Measurements from ENCODE around the gene PAEP. TPM values are rescaled to one million over a fixed set of nuclear protein-coding genes. Genes with fewer than 3 reads are reported as not detected.

Gene PAEP
- total RNA-seq, 4 donors from 2014 or later: not detected

DNA sequence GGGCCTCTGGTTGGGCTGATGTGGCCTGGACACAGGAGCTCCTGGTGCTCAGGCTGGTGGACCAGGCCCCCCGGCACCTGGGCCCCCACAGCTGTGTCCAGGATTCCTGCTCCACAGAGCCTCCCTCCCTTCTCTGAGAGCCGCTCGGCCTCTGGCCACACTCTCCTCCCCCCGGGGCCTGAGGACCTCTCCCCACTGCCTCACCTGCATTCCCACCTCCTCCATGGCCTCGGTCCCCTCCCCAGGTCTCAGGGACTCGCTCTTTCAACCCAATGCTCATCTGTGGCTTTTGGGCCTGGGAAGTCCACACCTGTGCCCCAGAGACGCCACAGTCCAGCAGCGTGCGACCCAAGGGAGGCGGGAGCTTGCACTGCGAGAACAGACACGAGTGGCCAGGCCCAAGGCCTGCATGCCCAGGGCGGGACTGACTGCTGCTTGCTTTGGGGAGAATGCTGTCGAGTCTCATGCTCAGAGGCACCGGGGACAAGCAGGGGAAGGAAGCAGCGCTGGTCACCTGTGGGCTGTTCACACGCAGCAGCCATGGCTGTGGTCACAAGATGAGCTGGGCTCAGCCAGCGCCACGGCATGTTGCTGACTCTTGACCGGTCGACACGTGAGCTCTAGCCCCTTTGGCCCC, 14.6 kb downstream of the PAEP start:
- Histone ChIP-seq H3K36me3 (no peaks in the 10 kb centered on the region), H3K27ac (no peak overlapping the region), H3K4me1 (no peaks in the 10 kb centered on the region), H3K27me3 (no peaks in the 10 kb centered on the region), H3K9me3 (no peaks in the 10 kb centered on the region), H3K4me3 (no peak overlapping the region)
- no peak for TF ChIP-seq POLR2A (IDR thresholded peaks at IDR 0.05)
- TF ChIP-seq, protein P1, sequence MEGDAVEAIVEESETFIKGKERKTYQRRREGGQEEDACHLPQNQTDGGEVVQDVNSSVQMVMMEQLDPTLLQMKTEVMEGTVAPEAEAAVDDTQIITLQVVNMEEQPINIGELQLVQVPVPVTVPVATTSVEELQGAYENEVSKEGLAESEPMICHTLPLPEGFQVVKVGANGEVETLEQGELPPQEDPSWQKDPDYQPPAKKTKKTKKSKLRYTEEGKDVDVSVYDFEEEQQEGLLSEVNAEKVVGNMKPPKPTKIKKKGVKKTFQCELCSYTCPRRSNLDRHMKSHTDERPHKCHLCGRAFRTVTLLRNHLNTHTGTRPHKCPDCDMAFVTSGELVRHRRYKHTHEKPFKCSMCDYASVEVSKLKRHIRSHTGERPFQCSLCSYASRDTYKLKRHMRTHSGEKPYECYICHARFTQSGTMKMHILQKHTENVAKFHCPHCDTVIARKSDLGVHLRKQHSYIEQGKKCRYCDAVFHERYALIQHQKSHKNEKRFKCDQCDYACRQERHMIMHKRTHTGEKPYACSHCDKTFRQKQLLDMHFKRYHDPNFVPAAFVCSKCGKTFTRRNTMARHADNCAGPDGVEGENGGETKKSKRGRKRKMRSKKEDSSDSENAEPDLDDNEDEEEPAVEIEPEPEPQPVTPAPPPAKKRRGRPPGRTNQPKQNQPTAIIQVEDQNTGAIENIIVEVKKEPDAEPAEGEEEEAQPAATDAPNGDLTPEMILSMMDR (IDR thresholded peaks at IDR 0.05): no peak
- no peak for DNase-seq
- intact Hi-C loops (cut with DNase I; ENCODE audit: low total_unique reads): no loop called here

DNA sequence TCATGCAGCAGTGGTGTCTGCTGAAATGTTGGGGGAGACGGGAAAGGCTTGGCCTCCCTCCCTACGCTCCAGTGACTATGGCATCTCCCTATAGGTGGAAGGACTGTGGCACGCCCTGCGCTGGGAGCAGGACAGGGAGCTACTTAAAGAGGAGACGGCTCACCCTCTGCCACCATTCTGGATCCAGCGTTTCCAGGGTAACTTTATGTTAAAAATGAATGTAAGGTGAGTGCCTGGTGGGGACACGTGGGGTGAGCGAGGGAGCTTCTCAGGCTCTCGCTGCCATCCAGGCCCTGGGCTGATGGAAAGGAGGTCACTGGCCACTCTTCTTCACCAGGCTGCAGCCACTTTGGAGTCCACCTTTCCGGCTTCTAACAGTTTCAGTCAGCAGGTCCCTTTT, 15.7 kb downstream of the PAEP start:
- Histone ChIP-seq H3K27me3 (no peaks in the 10 kb centered on the region), H3K4me1 (no peaks in the 10 kb centered on the region), H3K4me3 (no peak overlapping the region), H3K27ac (no peak overlapping the region), H3K9me3 (no peaks in the 10 kb centered on the region), H3K36me3 (no peaks in the 10 kb centered on the region)
- intact Hi-C loops (cut with DNase I; ENCODE audit: low total_unique reads): no loop called here
- no peak for TF ChIP-seq POLR2A (IDR thresholded peaks at IDR 0.05)
- TF ChIP-seq, protein P1 (IDR thresholded peaks at IDR 0.05): no peak
- no peak for DNase-seq

DNA sequence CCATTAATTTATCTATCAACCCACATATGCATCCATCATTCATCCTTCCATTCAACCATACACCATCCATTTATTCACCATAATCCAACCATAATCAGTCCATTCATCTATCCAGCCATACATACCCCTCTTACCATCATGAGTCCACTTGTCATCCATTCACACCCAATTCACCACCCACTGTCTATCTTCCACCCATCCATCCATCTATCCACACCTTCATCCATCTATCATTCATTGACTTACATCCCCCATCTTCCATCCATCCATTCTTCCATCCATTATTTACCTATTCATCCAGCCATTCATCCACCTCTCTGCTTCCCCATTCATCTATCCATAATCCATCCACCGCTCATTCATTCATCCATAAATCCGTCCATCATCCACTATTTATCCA, 17.8 kb downstream of the PAEP start:
- Histone ChIP-seq H3K36me3 (no peaks in the 10 kb centered on the region), H3K27ac (no peak overlapping the region)

DNA sequence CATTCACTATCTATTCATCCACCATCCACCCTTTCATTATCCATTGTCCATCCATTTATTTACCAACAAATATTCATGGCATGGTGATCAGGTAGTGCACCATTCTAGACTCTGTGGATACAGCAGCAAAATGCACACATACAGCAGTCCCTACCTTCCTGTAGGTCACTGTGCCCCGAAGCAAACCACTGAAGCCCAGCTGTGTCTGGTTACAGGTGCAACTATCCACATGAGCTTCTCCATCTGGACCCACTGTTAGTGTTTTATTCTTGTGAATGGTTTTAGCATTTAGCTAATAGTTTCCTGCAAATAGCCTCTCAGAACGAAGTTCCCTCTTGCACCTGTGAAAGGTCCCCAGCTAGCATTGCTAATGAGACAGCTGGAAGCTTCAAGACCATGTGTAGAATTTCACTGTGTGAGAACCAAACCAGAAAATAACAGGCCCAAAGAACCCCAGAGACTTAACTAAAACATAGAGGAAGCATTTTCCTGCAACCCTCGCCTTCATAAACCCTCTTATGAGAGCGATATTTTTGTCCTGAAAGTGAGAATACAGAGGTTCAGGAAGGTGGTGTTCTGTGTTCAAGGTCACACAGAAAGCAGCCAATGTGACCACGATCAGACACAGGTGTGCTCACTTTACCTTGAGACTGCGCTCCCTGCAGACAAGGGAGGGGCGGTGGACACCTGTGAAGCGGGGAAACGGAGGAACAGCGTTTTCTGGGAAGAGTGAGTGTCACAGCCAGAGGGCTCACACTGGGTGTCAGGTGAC, 18.5 kb downstream of the PAEP start:
- H3K27me3 ChIP-seq: no peaks in the 10 kb centered on the region
- TF ChIP-seq, protein P1 (IDR thresholded peaks at IDR 0.05): no peak
- no peak for TF ChIP-seq POLR2A (IDR thresholded peaks at IDR 0.05)

More for the DNA sequence above, 17.8 kb downstream of the PAEP start:
- no peaks in the 10 kb centered on the region for H3K27me3 ChIP-seq
- TF ChIP-seq, protein P1 (IDR thresholded peaks at IDR 0.05): no peak
- TF ChIP-seq POLR2A (IDR thresholded peaks at IDR 0.05): no peak
- intact Hi-C loops (cut with DNase I; ENCODE audit: low total_unique reads): no loop called here
- no peaks in the 10 kb centered on the region for H3K4me1 ChIP-seq
- H3K4me3 ChIP-seq: no peak overlapping the region
- no peaks in the 10 kb centered on the region for H3K9me3 ChIP-seq
- DNase-seq: no peak

DNA sequence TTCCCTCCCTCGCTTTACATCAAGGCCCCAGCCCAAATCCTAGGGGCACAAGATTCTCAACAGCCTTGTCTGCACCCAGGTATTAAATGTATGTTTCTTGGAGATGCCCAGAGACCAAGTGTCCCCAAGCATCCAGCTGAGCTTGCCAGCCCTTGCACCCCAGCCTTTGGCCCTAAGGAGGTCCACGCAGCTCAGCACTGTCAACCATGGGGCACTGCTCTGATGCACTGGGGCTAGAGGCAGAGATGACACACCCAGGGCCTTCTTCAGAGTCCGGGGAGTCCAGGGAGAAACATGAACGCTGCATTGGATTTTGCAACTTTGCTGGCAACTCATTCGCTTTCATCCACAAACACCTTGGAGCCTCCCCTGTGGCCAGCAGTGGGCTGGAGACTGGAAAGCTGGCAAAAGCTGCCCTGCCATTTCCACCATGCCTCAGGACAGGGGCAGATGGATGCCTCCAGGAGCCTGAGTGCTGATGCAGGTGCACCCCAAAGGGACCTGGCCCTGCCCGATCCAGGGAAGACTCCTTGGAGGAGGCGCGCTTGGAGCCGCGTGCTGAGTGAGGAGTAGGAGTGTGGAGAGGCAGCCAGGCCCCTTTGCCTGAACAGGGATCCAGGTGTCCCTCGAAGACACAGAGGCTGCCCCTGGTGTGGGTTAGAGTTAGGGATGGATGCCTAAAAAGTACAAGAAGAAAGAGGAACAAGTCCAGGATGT, 19.3 kb downstream of the PAEP start:
- no peaks in the 10 kb centered on the region for H3K27me3 ChIP-seq
- TF ChIP-seq, protein P1 (IDR thresholded peaks at IDR 0.05): no peak
- no peak for TF ChIP-seq POLR2A (IDR thresholded peaks at IDR 0.05)
- no peaks in the 10 kb centered on the region for H3K36me3 ChIP-seq
- DNase-seq: no peak
- no peaks in the 10 kb centered on the region for H3K4me1 ChIP-seq
- intact Hi-C loops (cut with DNase I; ENCODE audit: low total_unique reads): no loop called here
- H3K4me3 ChIP-seq: no peak overlapping the region
- no peaks in the 10 kb centered on the region for H3K9me3 ChIP-seq
- H3K27ac ChIP-seq: no peak overlapping the region

More for the DNA sequence above, 18.5 kb downstream of the PAEP start:
- H3K27ac ChIP-seq: no peak overlapping the region
- no peaks in the 10 kb centered on the region for H3K36me3 ChIP-seq
- DNase-seq: no peak
- H3K4me3 ChIP-seq: no peak overlapping the region
- H3K4me1 ChIP-seq: no peaks in the 10 kb centered on the region
- no peaks in the 10 kb centered on the region for H3K9me3 ChIP-seq
- intact Hi-C loops (cut with DNase I; ENCODE audit: low total_unique reads): no loop called here

Data from uterus (tissue), 4 donors.